GM12865 (cell line): Measurements from ENCODE around the gene MINDY4B.

Source experiments
- DNase-seq: peaks from one replicate; pipeline ENCODE4 v3.0.0; 2010; ENCODE audit warnings: low read depth
- H3K4me3 ChIP-seq: 2 replicates; pipeline ENCODE4 v1.5.1; 2011; ENCODE audit warnings: mild to moderate bottlenecking, low read depth, low read length, control low read depth
- CTCF ChIP-seq: IDR thresholded peaks from 2 replicates; pipeline ENCODE4 v1.5.1; 2011; ENCODE audit warnings: low read length, control low read depth, low read depth, inconsistent platforms; ENCODE audit not compliant: insufficient read depth; ENCODE audit errors: missing control alignments

Gene MINDY4B

GRCh38 chr3:150920236-150920635 lies 15.0 kb upstream of the MINDY4B start:
- H3K4me3 ChIP-seq, result no peak overlapping the region
- no peak for DNase-seq
- TF ChIP-seq CTCF, result no peak

DNA sequence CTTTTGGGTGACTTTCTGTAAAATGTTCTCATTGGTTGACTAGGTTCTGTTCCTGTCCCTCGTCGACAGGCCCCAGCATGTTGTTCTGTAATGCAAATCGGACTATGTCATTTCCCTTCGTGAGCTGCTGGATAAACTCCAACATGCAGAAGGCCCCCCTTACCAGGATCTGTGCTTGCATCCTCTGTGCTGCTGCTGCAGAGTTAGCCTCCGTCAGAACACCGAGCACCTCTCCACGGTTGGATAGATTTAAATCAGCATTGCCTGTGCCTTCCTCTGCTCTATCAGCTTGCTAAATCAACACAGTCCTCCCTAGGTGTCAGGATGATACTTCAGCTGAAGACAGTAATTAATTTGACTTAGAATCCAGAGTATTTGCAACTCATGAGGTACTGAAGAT lies 12.7 kb upstream of the MINDY4B start:
- peak; percentile 16 for DNase-seq
- no peak overlapping the region for H3K4me3 ChIP-seq
- TF ChIP-seq CTCF, result no peak

GRCh38 chr3:150913133-150913922 lies 8.1 kb upstream of the MINDY4B start:
- no peak for TF ChIP-seq CTCF
- DNase-seq, result no peak
- H3K4me3 ChIP-seq, result no peak overlapping the region

- TF ChIP-seq CTCF, result no peak
- no peak overlapping the region for H3K4me3 ChIP-seq
Measured at GRCh38 chr3:150912501-150912900, 7.3 kb upstream of the MINDY4B start.

GRCh38 chr3:150911771-150912170 lies 6.5 kb upstream of the MINDY4B start:
- no peak for TF ChIP-seq CTCF

More at GRCh38 chr3:150912501-150912900, 7.3 kb upstream of the MINDY4B start:
- DNase-seq, result peak; percentile 59

DNA sequence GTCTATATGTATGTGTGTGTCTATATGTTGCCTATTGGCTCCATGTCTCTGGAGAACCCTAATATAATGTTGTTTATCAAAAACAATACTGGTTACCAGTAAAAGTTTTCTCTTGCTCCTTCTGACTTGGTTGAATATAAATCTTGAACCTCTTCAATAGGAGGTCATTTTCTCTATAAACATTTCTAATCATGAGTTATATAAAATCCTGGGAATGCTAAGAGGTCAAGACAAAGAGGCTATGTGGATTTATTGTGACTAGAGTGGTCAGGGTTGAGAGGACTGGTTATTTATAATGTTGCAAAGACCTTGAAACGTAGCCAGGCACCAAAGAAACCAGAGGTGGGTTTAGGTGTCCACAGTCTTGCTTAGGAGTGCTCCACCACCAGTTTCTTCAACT lies 1.2 kb upstream of the MINDY4B start:
- TF ChIP-seq CTCF, result no peak
- no peak for DNase-seq
- no peak overlapping the region for H3K4me3 ChIP-seq

More at GRCh38 chr3:150911771-150912170, 6.5 kb upstream of the MINDY4B start:
- H3K4me3 ChIP-seq, result no peak overlapping the region
- DNase-seq, result no peak

DNA sequence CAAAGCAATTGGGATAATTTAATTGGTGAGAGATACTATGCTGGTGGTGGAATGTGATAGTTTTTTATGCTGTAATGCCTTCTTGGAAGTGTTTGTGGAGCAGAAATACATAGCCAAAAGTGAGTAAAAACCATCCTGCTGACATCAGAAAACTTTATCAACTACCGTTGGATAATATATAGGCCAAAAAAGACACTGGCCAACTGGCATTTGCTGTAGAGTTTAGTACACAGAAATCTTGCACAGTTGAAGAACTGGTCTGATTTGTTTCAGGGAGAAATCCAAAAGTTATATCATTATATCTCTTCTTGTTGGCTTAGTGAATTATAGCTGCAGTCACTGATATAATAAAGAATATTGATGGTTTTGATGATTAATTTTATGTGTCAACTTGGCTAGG lies 507 bp upstream of the MINDY4B start:
- DNase-seq, result no peak
- TF ChIP-seq CTCF, result no peak
- no peak overlapping the region for H3K4me3 ChIP-seq
